GM23338 (cell line): ENCODE measurements around the gene SLC7A6. TPM values are rescaled to one million over a fixed set of nuclear protein-coding genes. Genes with fewer than 3 reads are reported as not detected.

ENCODE experiments used
- ATAC-seq: fragments of 200-7000 bp; cut with Tn5 transposase; 3 replicates; pipeline ENCODE4 v1.9.1; 2020
- DNase-seq: peaks from one replicate; pipeline ENCODE4 v3.0.0-alpha.2; 2015; ENCODE audit warnings: low spot score
- H2AFZ ChIP-seq: fragments of 200-600 bp; sonication (generic); 2 replicates; pipeline ENCODE4 v1.8.0; 2016; ENCODE audit warnings: antibody characterized with exemption, mild to moderate bottlenecking, moderate library complexity
- H3F3A ChIP-seq: fragments of 200-600 bp; sonication (generic); replicated peaks from 2 replicates; pipeline ENCODE4 v1.8.0; 2017; ENCODE audit warnings: antibody characterized with exemption, mixed run types, low read depth
- H3K27ac ChIP-seq: fragments of 200-600 bp; sonication (generic); 2 replicates; pipeline ENCODE4 v1.6.1; 2016; ENCODE audit warnings: low read depth
- H3K27me3 ChIP-seq: fragments of 200-600 bp; sonication (generic); 2 replicates; pipeline ENCODE4 v1.8.0; 2016; ENCODE audit warnings: mild to moderate bottlenecking, mixed run types, moderate library complexity; ENCODE audit not compliant: insufficient read depth
- H3K36me3 ChIP-seq: fragments of 200-600 bp; sonication (generic); 2 replicates; pipeline ENCODE4 v1.8.0; 2016; ENCODE audit warnings: mild to moderate bottlenecking; ENCODE audit not compliant: insufficient read depth
- H3K4me1 ChIP-seq: fragments of 200-600 bp; sonication (generic); 2 replicates; pipeline ENCODE4 v1.8.0; 2016; ENCODE audit warnings: mild to moderate bottlenecking, moderate library complexity; ENCODE audit not compliant: insufficient read depth
- H3K4me2 ChIP-seq: fragments of 200-600 bp; sonication (generic); 2 replicates; pipeline ENCODE4 v1.7.1; 2017; ENCODE audit warnings: mixed run types
- H3K4me3 ChIP-seq: fragments of 200-600 bp; sonication (generic); 2 replicates; pipeline ENCODE4 v1.6.1; 2016; ENCODE audit warnings: mixed run types
- H3K79me2 ChIP-seq: fragments of 200-600 bp; sonication (generic); replicated peaks from 2 replicates; pipeline ENCODE4 v1.8.0; 2017; ENCODE audit warnings: mild to moderate bottlenecking; ENCODE audit not compliant: insufficient read depth
- H3K9me2 ChIP-seq: fragments of 200-600 bp; sonication (generic); 2 replicates; pipeline ENCODE4 v1.8.0; 2017; ENCODE audit not compliant: insufficient read depth
- H4K20me1 ChIP-seq: fragments of 200-600 bp; sonication (generic); replicated peaks from 2 replicates; pipeline ENCODE4 v1.8.0; 2017; ENCODE audit warnings: mild to moderate bottlenecking; ENCODE audit not compliant: insufficient read depth
- H3K27ac Mint-ChIP-seq: 2 replicates; pipeline ENCODE4 v1.8.0; 2020; ENCODE audit warnings: inconsistent platforms, mild to moderate bottlenecking, moderate library complexity, mixed read lengths
- H3K27me3 Mint-ChIP-seq: 3 replicates; pipeline ENCODE4 v1.8.0; 2022; ENCODE audit warnings: low read depth, mild to moderate bottlenecking, moderate library complexity, mixed read lengths, inconsistent platforms; ENCODE audit not compliant: insufficient read depth, poor library complexity
- H3K36me3 Mint-ChIP-seq: 3 replicates; pipeline ENCODE4 v1.8.0; 2021; ENCODE audit warnings: low read depth, mild to moderate bottlenecking, inconsistent platforms, moderate library complexity, mixed read lengths
- H3K4me1 Mint-ChIP-seq: 3 replicates; pipeline ENCODE4 v1.8.0; 2020; ENCODE audit warnings: mild to moderate bottlenecking, inconsistent platforms, mixed read lengths
- H3K4me3 Mint-ChIP-seq: 3 replicates; pipeline ENCODE4 v1.8.0; 2021; ENCODE audit warnings: moderate library complexity, mild to moderate bottlenecking, inconsistent platforms, mixed read lengths
- H3K9me3 Mint-ChIP-seq: 3 replicates; pipeline ENCODE4 v1.8.0; 2020; ENCODE audit warnings: moderate library complexity, mild to moderate bottlenecking, inconsistent platforms, mixed read lengths
- ETS1 ChIP-seq: IDR thresholded peaks from 2 replicates; pipeline ENCODE4 v1.6.1; 2016; ENCODE audit warnings: antibody characterized with exemption
- EZH2phosphoT487 ChIP-seq: fragments of 200-600 bp; sonication (generic); IDR thresholded peaks from one replicate; pipeline ENCODE4 v1.8.1; 2018; ENCODE audit warnings: antibody characterized with exemption; ENCODE audit not compliant: unreplicated experiment
- POLR2AphosphoS5 ChIP-seq: IDR thresholded peaks from 2 replicates; pipeline ENCODE4 v1.6.1; 2016; ENCODE audit warnings: antibody characterized with exemption, low read depth
- ZNF331 ChIP-seq: fragments of 250-450 bp; sonication (Bioruptor Pico); IDR thresholded peaks from 2 replicates; pipeline ENCODE4 v1.5.0; 2020; ENCODE audit warnings: low read depth, mild to moderate bottlenecking, moderate library complexity
- ZNF462 ChIP-seq: fragments of 250-450 bp; sonication (Bioruptor Pico); IDR thresholded peaks from 2 replicates; pipeline ENCODE4 v1.5.0; 2020; ENCODE audit warnings: mild to moderate bottlenecking, moderate library complexity
- polyA plus RNA-seq: library from polyadenylated mRNA; unstranded; fragments of >200 nt; fragmentation: Nextera tagmentation; extraction: Ambion mirVana; gene quantifications from 2 replicates; pipeline ENCODE4 v1.2.1, GENCODE V29; 2016
- total RNA-seq: library from RNA; depleted of rRNA; stranded (reverse); fragments of >200 nt; shearing (Covaris generic); gene quantifications from 2 replicates; pipeline ENCODE4 v1.2.3, GENCODE V29; 2014

Gene SLC7A6
- total and polyA plus RNA-seq, 2 experiments from 2014 or later = 16.6 to 30.9 TPM

- peaks cover 11% of the 10 kb centered on the region; the same call in 2 of the 3 replicates for H3K4me1 Mint-ChIP-seq
- no peaks in the 10 kb centered on the region; the same call in 1 of the 2 replicates for H4K20me1 ChIP-seq
- no peak for DNase-seq
Measured at GRCh38 chr16:68223072-68223471, 41.3 kb upstream of the SLC7A6 start.

More at GRCh38 chr16:68223072-68223471, 41.3 kb upstream of the SLC7A6 start:
- no peak for TF ChIP-seq ZNF462 (CRISPR knock-in tag)
- TF ChIP-seq ZNF331 (CRISPR knock-in tag) = no peak
- no peak for TF ChIP-seq POLR2AphosphoS5
- no peak for TF ChIP-seq ETS1
- TF ChIP-seq EZH2phosphoT487 = no peak
- Histone ChIP-seq H3K36me3 (peaks cover 4% of the 10 kb centered on the region; the same call in 1 of the 2 replicates), H3K27ac (no peak overlapping the region), H2AFZ (no peak overlapping the region), H3K79me2 (no peaks in the 10 kb centered on the region), H3F3A (0 out of 2 replicates have a peak, but pooled peaks cover 3% of the 10 kb centered on the region), H3K4me1 (no peaks in the 10 kb centered on the region; the same call in 1 of the 2 replicates), H3K9me2 (no peaks in the 10 kb centered on the region), H3K4me2 (no peak overlapping the region), H3K27me3 (no peaks in the 10 kb centered on the region), H3K4me3 (no peak overlapping the region)
- no peak for ATAC-seq
- Mint-ChIP-seq H3K27me3 (peaks cover 4% of the 10 kb centered on the region), H3K36me3 (0 out of 3 replicates have a peak, but pooled peaks cover 2% of the 10 kb centered on the region), H3K4me3 (no peak overlapping the region), H3K9me3 (no peaks in the 10 kb centered on the region), H3K27ac (no peak overlapping the region)
